SU-DHL-6 (cell line): ENCODE results near the gene ATG13.

Source experiments
- EZH2phosphoT487 ChIP-seq: fragments of 200-600 bp; sonication (generic), shearing (Covaris generic); conservative IDR thresholded peaks from 2 replicates; pipeline ENCODE4 v1.6.1; 2018; ENCODE audit warnings: mild to moderate bottlenecking, antibody characterized with exemption, low read length, moderate library complexity, mixed read lengths
- TF ChIP-seq, protein P1 (sequence below): fragments of 200-600 bp; sonication (generic); IDR thresholded peaks from one replicate; pipeline ENCODE4 v1.5.1; 2017; ENCODE audit warnings: antibody characterized with exemption, mild to moderate bottlenecking, low read length, moderate library complexity; ENCODE audit not compliant: insufficient read depth, poor library complexity, severe bottlenecking

GRCh38 chr11:46667043-46667481 lies 49.7 kb downstream of the ATG13 start:
- TF ChIP-seq, protein P1, sequence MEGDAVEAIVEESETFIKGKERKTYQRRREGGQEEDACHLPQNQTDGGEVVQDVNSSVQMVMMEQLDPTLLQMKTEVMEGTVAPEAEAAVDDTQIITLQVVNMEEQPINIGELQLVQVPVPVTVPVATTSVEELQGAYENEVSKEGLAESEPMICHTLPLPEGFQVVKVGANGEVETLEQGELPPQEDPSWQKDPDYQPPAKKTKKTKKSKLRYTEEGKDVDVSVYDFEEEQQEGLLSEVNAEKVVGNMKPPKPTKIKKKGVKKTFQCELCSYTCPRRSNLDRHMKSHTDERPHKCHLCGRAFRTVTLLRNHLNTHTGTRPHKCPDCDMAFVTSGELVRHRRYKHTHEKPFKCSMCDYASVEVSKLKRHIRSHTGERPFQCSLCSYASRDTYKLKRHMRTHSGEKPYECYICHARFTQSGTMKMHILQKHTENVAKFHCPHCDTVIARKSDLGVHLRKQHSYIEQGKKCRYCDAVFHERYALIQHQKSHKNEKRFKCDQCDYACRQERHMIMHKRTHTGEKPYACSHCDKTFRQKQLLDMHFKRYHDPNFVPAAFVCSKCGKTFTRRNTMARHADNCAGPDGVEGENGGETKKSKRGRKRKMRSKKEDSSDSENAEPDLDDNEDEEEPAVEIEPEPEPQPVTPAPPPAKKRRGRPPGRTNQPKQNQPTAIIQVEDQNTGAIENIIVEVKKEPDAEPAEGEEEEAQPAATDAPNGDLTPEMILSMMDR, result no peak
- no peak for TF ChIP-seq EZH2phosphoT487
